MCF 10A (cell line): ENCODE measurements around the gene CFTR. TPM values are rescaled to one million over a fixed set of nuclear protein-coding genes. Genes with fewer than 3 reads are reported as not detected.
A peak's percentile ranks its signal among the peaks of the same experiment; 100 is the strongest.

Experiments used
- BruUV-seq: library from RNA; stranded (reverse); fragments of 400-500 nt; replicated peaks from 2 replicates; lab custom pipeline; 2021; lab: Mats Ljungman, UMichigan
- CTCF ChIA-PET: fragments of 300-600 bp; sonication (Branson Sonifier 250); formaldehyde crosslinking; extraction: SDS; loops from one replicate; lab custom pipeline; 2021; ENCODE audit warnings: antibody characterized with exemption, inconsistent platforms; lab: Yijun Ruan, JAX
- POLR2A ChIA-PET: fragments of 300-600, 350-650 bp; sonication (Branson Sonifier 250); formaldehyde crosslinking; extraction: SDS; loops from one replicate; lab custom pipeline; 2020; ENCODE audit warnings: antibody characterized with exemption, inconsistent platforms; lab: Yijun Ruan, JAX
- DNase-seq: peaks from one replicate; pipeline ENCODE4 v3.0.0-alpha.2; 2018; ENCODE audit not compliant: unreplicated experiment
- H3K27ac Mint-ChIP-seq: one replicate; pipeline ENCODE4 v1.8.0; 2022; ENCODE audit warnings: mild to moderate bottlenecking, low read depth, mixed read lengths; ENCODE audit not compliant: unreplicated experiment
- H3K27me3 Mint-ChIP-seq: one replicate; pipeline ENCODE4 v1.8.0; 2022; ENCODE audit warnings: mixed read lengths; ENCODE audit not compliant: insufficient read depth, unreplicated experiment
- H3K36me3 Mint-ChIP-seq: one replicate; pipeline ENCODE4 v1.8.0; 2022; ENCODE audit warnings: mild to moderate bottlenecking, moderate library complexity, mixed read lengths; ENCODE audit not compliant: insufficient read depth, unreplicated experiment
- H3K4me1 Mint-ChIP-seq: one replicate; pipeline ENCODE4 v1.8.0; 2022; ENCODE audit warnings: mixed read lengths; ENCODE audit not compliant: insufficient read depth, unreplicated experiment
- H3K4me3 Mint-ChIP-seq: one replicate; pipeline ENCODE4 v1.8.0; 2022; ENCODE audit warnings: mild to moderate bottlenecking, moderate library complexity, mixed read lengths; ENCODE audit not compliant: unreplicated experiment
- H3K9me3 Mint-ChIP-seq: one replicate; pipeline ENCODE4 v1.8.0; 2022; ENCODE audit warnings: mixed read lengths; ENCODE audit not compliant: unreplicated experiment
- CTCF ChIP-seq: fragments of 200-600 bp; IDR thresholded peaks from one replicate; pipeline ENCODE4 v1.8.0; 2022; ENCODE audit warnings: antibody characterized with exemption, mild to moderate bottlenecking; ENCODE audit not compliant: unreplicated experiment
- intact Hi-C: fragments of 100-400 bp; cut with micrococcal nuclease; formaldehyde crosslinking; loops from 2 replicates; pipeline ENCODE4 v1.14.1; 2022
- total RNA-seq: library from RNA; stranded (reverse); gene quantifications from 2 replicates; pipeline ENCODE4 v1.2.3, GENCODE V29; 2022

The CFTR gene
- total RNA-seq, 1 experiment from 2014 or later = not detected

DNA sequence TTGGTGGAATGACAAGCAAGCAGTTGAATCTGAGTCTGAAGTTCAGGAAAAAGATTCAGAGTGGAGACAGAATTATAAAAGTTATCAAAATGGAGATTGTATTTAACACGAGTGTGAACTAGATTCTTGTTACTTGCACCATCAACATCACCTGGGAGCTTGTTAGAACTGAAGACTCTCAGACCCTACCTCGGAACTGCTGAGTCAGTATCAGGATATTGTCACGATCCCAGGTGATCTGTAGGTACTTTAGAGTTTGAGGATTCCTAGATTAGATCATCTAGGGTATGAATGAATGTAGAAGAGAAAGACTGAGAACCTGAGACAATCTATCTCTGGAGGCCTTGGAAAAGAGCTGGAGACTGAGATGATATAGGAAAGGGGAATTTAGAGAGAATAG is 199.3 kb downstream of the CFTR start:
- TF ChIP-seq CTCF = no peak
- intact Hi-C loops = loop anchor here (10.0 kb wide), 1 partner anchor 274 kb away; no protein-coding TSS in a partner anchor
- no peaks in the 10 kb centered on the region for H3K4me1 Mint-ChIP-seq
- no peak for DNase-seq
- no peak overlapping the region for H3K27ac Mint-ChIP-seq
- CTCF ChIA-PET = no interaction called here
- no peaks in the 10 kb centered on the region for H3K27me3 Mint-ChIP-seq
- H3K9me3 Mint-ChIP-seq = no peaks in the 10 kb centered on the region
- BruUV-seq = no TSS peak
- H3K36me3 Mint-ChIP-seq = no peaks in the 10 kb centered on the region
- POLR2A ChIA-PET = no interaction called here
- H3K4me3 Mint-ChIP-seq = no peak overlapping the region

GRCh38 chr7:117682681-117683385 is 203.0 kb downstream of the CFTR start:
- intact Hi-C loops = no loop called here
- BruUV-seq = no TSS peak
- Mint-ChIP-seq H3K9me3 (no peaks in the 10 kb centered on the region), H3K36me3 (no peaks in the 10 kb centered on the region), H3K27me3 (no peaks in the 10 kb centered on the region), H3K27ac (no peak overlapping the region), H3K4me3 (no peak overlapping the region), H3K4me1 (no peaks in the 10 kb centered on the region)
- no peak for TF ChIP-seq CTCF
- peak; percentile 29 for DNase-seq
- POLR2A ChIA-PET = no interaction called here
- CTCF ChIA-PET = interaction anchor here (0.8 kb wide), 1 partner anchor 96 kb away, joined by 3 read pairs; no protein-coding TSS in a partner anchor

GRCh38 chr7:117683430-117684175 is 203.8 kb downstream of the CFTR start:
- POLR2A ChIA-PET = no interaction called here
- TF ChIP-seq CTCF = no peak
- BruUV-seq = no TSS peak
- no peak for DNase-seq
- Mint-ChIP-seq H3K9me3 (no peaks in the 10 kb centered on the region), H3K4me3 (no peak overlapping the region), H3K36me3 (no peaks in the 10 kb centered on the region), H3K27ac (no peak overlapping the region), H3K27me3 (no peaks in the 10 kb centered on the region), H3K4me1 (no peaks in the 10 kb centered on the region)
- intact Hi-C loops = no loop called here
- CTCF ChIA-PET = interaction anchor here (0.8 kb wide), 1 partner anchor 95 kb away, joined by 3 read pairs; no protein-coding TSS in a partner anchor

DNA sequence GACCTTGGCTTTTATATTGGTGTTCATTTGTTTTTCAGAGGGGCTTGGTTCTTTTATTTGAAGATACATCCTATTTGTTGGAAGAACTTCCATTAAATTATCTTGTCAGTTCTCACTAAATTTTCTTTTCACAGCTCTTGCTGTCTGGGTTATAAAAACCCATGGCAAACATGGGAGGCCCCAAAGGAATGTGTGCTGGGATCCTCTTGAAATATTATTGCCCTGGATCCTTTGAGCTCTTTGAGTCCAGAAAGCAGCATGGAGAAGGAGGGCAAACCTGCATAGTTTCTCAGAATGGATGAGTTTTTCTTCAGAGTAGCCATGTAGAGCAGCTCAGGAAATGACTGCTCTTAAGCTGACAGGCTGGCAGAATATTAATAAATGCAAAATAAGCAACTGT is 206.0 kb downstream of the CFTR start:
- CTCF ChIA-PET = interaction anchor here (0.6 to 1.5 kb wide), 6 partner anchors 11 to 286 kb away, joined by 3 to 4 read pairs (median 4); no protein-coding TSS in a partner anchor

More for the DNA sequence above, 206.0 kb downstream of the CFTR start:
- no peaks in the 10 kb centered on the region for H3K36me3 Mint-ChIP-seq
- no peaks in the 10 kb centered on the region for H3K27me3 Mint-ChIP-seq
- no peak for DNase-seq
- H3K4me3 Mint-ChIP-seq = no peak overlapping the region
- BruUV-seq = no TSS peak
- intact Hi-C loops = no loop called here
- no peaks in the 10 kb centered on the region for H3K9me3 Mint-ChIP-seq
- H3K27ac Mint-ChIP-seq = no peak overlapping the region
- POLR2A ChIA-PET = no interaction called here
- no peaks in the 10 kb centered on the region for H3K4me1 Mint-ChIP-seq
- no peak for TF ChIP-seq CTCF
